ENCODE results near the gene ANKRD17. TPM values are rescaled to one million over a fixed set of nuclear protein-coding genes. Genes with fewer than 3 reads are reported as not detected.

ANKRD17 gene
- total RNA-seq, 2 experiments from 2014 or later, result 50.8 to 53.1 TPM

DNA sequence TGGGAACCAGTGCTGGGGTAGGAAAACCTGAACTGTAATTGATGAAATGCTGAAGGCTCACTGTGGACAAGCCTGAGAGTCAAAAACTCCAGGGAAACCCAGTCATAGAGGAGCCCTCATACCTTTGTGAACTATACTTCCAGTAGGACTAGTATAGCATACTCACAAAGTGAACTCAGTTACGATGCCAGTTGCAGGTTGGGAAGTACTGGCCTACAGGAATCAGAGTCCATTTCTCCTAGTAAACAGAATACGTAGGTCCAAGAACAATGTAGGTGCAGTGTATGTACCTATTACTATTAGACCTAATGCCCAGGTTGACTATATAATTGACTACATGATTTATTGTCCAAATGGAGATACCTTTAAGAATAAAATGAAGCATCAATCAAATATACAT is 8.5 kb upstream of the ANKRD17 start:
- TF ChIP-seq, protein P1, sequence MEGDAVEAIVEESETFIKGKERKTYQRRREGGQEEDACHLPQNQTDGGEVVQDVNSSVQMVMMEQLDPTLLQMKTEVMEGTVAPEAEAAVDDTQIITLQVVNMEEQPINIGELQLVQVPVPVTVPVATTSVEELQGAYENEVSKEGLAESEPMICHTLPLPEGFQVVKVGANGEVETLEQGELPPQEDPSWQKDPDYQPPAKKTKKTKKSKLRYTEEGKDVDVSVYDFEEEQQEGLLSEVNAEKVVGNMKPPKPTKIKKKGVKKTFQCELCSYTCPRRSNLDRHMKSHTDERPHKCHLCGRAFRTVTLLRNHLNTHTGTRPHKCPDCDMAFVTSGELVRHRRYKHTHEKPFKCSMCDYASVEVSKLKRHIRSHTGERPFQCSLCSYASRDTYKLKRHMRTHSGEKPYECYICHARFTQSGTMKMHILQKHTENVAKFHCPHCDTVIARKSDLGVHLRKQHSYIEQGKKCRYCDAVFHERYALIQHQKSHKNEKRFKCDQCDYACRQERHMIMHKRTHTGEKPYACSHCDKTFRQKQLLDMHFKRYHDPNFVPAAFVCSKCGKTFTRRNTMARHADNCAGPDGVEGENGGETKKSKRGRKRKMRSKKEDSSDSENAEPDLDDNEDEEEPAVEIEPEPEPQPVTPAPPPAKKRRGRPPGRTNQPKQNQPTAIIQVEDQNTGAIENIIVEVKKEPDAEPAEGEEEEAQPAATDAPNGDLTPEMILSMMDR (IDR thresholded peaks at IDR 0.05), result no peak
- intact Hi-C loops (cut with micrococcal nuclease), result no loop called here
- DNase-seq, result no peak
- Mint-ChIP-seq H3K27me3 (no peaks in the 10 kb centered on the region), H3K4me1 (ENCODE audit: low read depth) (peaks cover 17% of the 10 kb centered on the region), H3K9me3 (no peaks in the 10 kb centered on the region), H3K4me3 (no peak overlapping the region), H3K27ac (no peak overlapping the region), H3K36me3 (ENCODE audit: low read depth) (peaks cover 5% of the 10 kb centered on the region)
- no peak for ATAC-seq
- CTCF ChIA-PET, result no interaction called here
- POLR2A ChIA-PET, result no interaction called here

DNA sequence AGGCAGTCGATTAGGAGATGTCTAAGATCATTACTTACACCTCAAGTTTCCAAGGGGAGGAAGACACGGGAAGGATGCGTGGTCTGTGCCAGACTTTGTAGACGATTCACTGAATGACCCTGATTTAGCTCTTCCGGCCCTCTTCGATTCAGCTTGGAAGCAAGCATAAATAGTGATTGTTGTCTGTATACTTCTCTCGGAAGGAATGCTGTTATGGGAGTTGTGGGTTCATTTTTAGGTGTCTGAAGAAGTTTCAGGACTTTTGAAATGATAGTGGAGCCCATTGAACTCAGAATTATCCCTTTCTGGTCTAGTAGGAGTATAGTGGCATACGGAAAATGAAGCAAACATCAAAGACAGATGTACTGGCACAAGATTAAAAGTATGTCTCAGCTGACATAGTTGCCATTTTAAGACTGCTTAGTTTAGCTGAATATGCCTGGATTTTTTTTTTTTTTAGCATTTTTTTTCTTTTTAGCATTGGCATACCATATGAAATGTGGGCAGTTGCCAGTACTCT is 1.0 kb upstream of the ANKRD17 start:
- Mint-ChIP-seq H3K27me3 (no peaks in the 10 kb centered on the region), H3K9me3 (no peaks in the 10 kb centered on the region), H3K36me3 (ENCODE audit: low read depth) (peaks cover 31% of the 10 kb centered on the region), H3K4me3 (peak overlapping the region; percentile 97), H3K4me1 (ENCODE audit: low read depth) (peaks cover 51% of the 10 kb centered on the region), H3K27ac (peak overlapping the region; percentile 100)
- ChIA-PET POLR2A (interaction anchor here (0.6 to 4.1 kb wide), 10 partner anchors 9 to 191 kb away, joined by 3 to 30 read pairs (median 4); partner anchors contain the start of gene COX18), CTCF (interaction anchor here (1.0 to 1.2 kb wide), 3 partner anchors 17 to 190 kb away, joined by 3 to 4 read pairs (median 3); partner anchors contain the start of gene COX18)
- TF ChIP-seq, protein P1 (IDR thresholded peaks at IDR 0.05), result no peak
- DNase-seq (peak; percentile 22), ATAC-seq (no peak)
- intact Hi-C loops (cut with micrococcal nuclease), result loop anchor here (1.0 to 10.0 kb wide), 3 partner anchors 37 to 190 kb away; partner anchors contain the start of gene COX18

DNA sequence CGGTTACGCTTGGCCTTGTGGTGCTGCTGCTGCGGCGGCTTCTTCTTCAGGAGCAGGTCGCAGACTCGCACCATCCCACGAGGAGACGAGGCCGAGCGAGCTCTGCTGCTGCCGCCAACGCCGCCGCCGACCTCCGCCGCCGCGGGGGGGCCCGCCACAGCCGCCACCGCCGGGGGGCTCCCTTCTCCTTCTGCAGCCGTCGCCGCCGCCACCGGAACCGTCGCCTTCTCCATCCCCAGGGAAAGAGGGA is 237 bp downstream of the ANKRD17 start:
- Mint-ChIP-seq H3K9me3 (no peaks in the 10 kb centered on the region), H3K4me3 (peak overlapping the region; percentile 97), H3K4me1 (ENCODE audit: low read depth) (peaks cover 52% of the 10 kb centered on the region), H3K27me3 (no peaks in the 10 kb centered on the region), H3K36me3 (ENCODE audit: low read depth) (peaks cover 33% of the 10 kb centered on the region), H3K27ac (peak overlapping the region; percentile 100)
- ATAC-seq (no peak), DNase-seq (no peak)
- POLR2A ChIA-PET, result interaction anchor here (0.8 to 4.1 kb wide), 13 partner anchors 9 to 189 kb away, joined by 3 to 30 read pairs (median 3); partner anchors contain the start of gene COX18
- intact Hi-C loops (cut with micrococcal nuclease), result loop anchor here (5.0 to 10.0 kb wide), 2 partner anchors 36 to 124 kb away; no protein-coding TSS in a partner anchor
- TF ChIP-seq, protein P1 (IDR thresholded peaks at IDR 0.05), result no peak
- CTCF ChIA-PET, result interaction anchor here (1.0 to 2.6 kb wide), 3 partner anchors 53 to 191 kb away, joined by 3 to 9 read pairs (median 7); partner anchors contain the start of gene COX18

DNA sequence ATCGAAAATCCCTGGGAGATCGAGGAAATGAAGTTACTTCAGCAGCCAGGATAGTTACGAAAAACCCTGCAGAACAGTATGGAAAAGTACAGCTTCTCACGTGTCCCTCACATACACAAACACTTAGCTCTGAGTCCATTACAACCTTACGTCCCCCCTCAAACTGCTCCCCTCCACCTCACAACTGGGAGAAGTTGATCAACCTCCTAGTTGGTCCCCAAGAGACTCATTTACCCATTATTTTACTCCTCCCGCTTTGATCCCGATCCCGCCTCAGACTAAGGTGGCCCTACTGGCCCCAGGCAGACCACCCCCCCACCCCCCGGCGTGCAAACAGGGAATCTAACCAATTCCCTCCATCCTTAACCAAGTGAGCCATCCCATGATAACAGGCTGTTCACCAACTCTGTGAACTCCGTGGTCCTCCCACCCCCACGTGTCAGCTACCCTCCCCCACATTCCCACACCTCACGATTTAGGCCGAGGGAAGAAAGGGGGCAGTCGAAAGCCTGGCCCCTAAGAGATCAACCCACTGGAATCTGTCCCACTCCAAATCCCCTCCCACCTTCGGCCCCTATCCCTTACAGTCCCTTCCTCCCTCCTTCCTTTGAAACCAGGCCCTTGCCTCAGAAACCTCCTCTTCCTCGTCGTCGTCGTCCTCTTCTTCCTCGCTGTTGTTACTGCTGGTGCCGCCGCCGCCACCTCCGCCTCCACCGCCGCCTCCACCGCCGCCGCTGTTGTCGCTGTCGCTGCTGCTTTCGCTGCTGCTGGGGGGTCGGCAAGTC is 755 bp downstream of the ANKRD17 start:
- peak; percentile 35 for DNase-seq

More for the DNA sequence above, 755 bp downstream of the ANKRD17 start:
- CTCF ChIA-PET, result interaction anchor here (0.8 to 2.6 kb wide), 13 partner anchors 9 to 219 kb away, joined by 3 to 14 read pairs (median 3); partner anchors contain the start of gene COX18
- no peaks in the 10 kb centered on the region for H3K9me3 Mint-ChIP-seq
- TF ChIP-seq, protein P1 (IDR thresholded peaks at IDR 0.05), result no peak
- ATAC-seq, result peak; percentile 13
- H3K27ac Mint-ChIP-seq, result peak overlapping the region; percentile 100
- H3K36me3 Mint-ChIP-seq (ENCODE audit: low read depth), result peaks cover 38% of the 10 kb centered on the region
- H3K4me3 Mint-ChIP-seq, result peak overlapping the region; percentile 97
- H3K27me3 Mint-ChIP-seq, result no peaks in the 10 kb centered on the region
- H3K4me1 Mint-ChIP-seq (ENCODE audit: low read depth), result peaks cover 58% of the 10 kb centered on the region
- POLR2A ChIA-PET, result interaction anchor here (0.8 to 4.1 kb wide), 14 partner anchors 9 to 189 kb away, joined by 3 to 30 read pairs (median 3); partner anchors contain the start of gene COX18
- intact Hi-C loops (cut with micrococcal nuclease), result loop anchor here (5.0 to 10.0 kb wide), 2 partner anchors 36 to 123 kb away; no protein-coding TSS in a partner anchor

Measured in activated CD8-positive, alpha-beta T cell treated with anti-CD3 and anti-CD28 coated beads for 36 hours (primary cell).